Measurements from ENCODE around the gene SAMD10. TPM values are rescaled to one million over a fixed set of nuclear protein-coding genes. Genes with fewer than 3 reads are reported as not detected.

SAMD10 gene
- total RNA-seq, 1 experiment from 2014 or later, result 8.8 TPM

DNA sequence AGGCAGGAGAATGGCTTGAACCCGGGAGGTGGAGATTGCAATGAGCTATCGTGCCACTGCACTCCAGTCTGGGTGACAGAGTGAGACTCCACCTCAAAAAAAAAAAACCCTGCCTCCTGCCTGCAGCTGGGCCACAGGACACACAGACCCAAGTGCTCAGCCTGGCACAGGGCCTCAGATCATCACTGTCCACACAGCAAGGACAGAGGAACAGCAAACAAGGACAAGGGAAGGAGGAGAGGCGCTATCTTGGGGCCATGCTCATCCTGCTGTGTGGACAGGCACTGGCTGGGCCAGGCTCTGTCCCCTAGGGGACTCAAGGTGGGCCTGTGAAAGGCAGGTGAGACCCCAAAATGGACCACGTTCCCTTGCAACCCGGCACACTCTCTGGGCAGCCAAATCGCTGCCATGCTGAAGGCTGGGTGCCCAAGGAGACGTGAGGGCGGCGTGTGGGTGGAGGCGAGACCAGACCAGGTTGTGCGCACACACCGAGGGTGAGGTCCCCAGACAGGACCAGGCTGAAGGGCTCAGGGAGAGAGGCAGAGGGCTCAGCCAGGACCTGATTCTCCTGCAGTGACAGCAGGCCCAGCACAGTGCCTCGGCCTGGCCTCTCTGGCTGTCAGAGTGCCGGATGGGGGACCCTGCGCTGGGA lies 32.3 kb downstream of the SAMD10 start:
- TF ChIP-seq TCF7L2 (IDR thresholded peaks at IDR 0.05; ENCODE audit: low read depth, low read length) (no peak), SIN3A (IDR thresholded peaks at IDR 0.05; ENCODE audit: borderline replicate concordance, insufficient read depth, low read depth, low read length) (no peak), REST (IDR thresholded peaks at IDR 0.05; ENCODE audit: insufficient read depth in 1 of 2, low read depth in 2 of 2, low read length in 1 of 2) (no peak), POLR2AphosphoS5 (IDR thresholded peaks at IDR 0.05; ENCODE audit: low read depth, low read length) (no peak)
- TF ChIP-seq, protein P1, sequence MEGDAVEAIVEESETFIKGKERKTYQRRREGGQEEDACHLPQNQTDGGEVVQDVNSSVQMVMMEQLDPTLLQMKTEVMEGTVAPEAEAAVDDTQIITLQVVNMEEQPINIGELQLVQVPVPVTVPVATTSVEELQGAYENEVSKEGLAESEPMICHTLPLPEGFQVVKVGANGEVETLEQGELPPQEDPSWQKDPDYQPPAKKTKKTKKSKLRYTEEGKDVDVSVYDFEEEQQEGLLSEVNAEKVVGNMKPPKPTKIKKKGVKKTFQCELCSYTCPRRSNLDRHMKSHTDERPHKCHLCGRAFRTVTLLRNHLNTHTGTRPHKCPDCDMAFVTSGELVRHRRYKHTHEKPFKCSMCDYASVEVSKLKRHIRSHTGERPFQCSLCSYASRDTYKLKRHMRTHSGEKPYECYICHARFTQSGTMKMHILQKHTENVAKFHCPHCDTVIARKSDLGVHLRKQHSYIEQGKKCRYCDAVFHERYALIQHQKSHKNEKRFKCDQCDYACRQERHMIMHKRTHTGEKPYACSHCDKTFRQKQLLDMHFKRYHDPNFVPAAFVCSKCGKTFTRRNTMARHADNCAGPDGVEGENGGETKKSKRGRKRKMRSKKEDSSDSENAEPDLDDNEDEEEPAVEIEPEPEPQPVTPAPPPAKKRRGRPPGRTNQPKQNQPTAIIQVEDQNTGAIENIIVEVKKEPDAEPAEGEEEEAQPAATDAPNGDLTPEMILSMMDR (IDR thresholded peaks at IDR 0.05), result no peak
- DNase-seq (ENCODE audit: low read depth, low spot score) (no peak), ATAC-seq (no peak)
- ChIA-PET POLR2A (interaction anchor here (0.7 kb wide), 1 partner anchor 110 kb away, joined by 3 read pairs; no protein-coding TSS in a partner anchor), CTCF (no interaction called here)
- no peak overlapping the region for H3K4me3 ChIP-seq (ENCODE audit: low read depth in 2 of 2, low read length in 2 of 2)
- H3K27me3 ChIP-seq (ENCODE audit: control insufficient read depth, insufficient read depth, low read length), result no peaks in the 10 kb centered on the region
- intact Hi-C loops (cut with micrococcal nuclease; ENCODE audit: unreplicated experiment) (no loop called here), in situ Hi-C loops (cut with HindIII; ENCODE audit: low pct_unique_long_range_greater_than_20kb, low sequenced_read_pairs) (no loop called here)
- no TSS peak for BruUV-seq (replicated peaks)
- H3K27ac ChIP-seq (ENCODE audit: low read length), result 0 out of 2 replicates have a peak overlapping the region, but pooled peaks have one; percentile 7
- no peaks in the 10 kb centered on the region for H3K9me3 ChIP-seq (ENCODE audit: control insufficient read depth, insufficient read depth, low read depth, low read length)
- H3K36me3 ChIP-seq (ENCODE audit: control insufficient read depth, insufficient read depth, low read length), result no peaks in the 10 kb centered on the region
- peaks cover 56% of the 10 kb centered on the region for H3K4me1 ChIP-seq (ENCODE audit: control insufficient read depth, insufficient read depth, low read length)

DNA sequence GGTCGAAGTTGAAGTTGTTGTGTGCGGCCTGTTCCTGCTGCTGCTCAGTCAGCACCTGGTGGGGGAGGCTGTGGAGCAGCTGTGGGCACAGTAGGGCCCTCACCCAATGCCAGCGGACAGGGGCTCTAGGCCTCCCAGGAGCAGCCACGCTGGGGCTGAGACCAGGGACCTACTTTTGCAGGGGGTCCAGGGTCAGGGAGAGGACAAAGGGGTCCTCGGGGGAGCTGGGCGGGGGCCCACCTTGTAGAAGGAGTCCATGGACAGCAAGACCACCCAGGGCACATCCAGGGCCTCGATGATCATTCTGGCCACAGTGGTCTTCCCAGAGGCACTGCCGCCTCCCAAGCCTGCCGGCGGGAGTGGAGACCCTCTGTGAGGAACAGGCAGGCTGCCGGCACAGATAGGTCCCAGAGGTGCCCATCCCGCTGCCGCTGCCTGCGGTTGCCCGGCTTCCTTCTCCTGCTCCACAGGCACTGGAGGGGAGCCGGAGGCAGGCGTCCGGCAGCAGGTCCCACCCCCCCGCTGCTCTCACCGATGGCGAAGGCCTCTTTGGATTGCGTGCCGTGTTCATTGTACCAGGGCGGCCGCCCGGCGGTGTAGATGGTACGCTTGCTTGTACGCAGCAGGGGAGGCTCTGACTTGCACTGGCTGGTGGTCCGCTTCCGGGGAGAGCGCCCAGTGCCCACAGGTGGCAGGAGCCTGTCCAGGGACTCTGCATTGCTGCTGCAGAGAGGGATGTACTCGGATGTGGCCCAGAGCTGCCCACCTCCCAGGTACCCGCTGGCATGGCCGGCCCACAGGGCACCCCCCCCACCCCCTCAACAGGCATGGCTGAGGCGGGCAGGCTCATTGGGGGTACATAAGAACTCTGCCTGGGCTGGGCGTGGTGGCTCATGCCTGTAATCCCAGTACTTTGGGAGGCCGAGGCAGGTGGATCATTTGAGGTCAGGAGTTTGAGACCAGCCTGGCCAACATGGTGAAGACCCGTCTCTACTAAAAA lies 33.2 kb downstream of the SAMD10 start:
- intact Hi-C loops (cut with micrococcal nuclease; ENCODE audit: unreplicated experiment) (no loop called here), in situ Hi-C loops (cut with HindIII; ENCODE audit: low pct_unique_long_range_greater_than_20kb, low sequenced_read_pairs) (no loop called here)
- ATAC-seq (no peak), DNase-seq (ENCODE audit: low read depth, low spot score) (no peak)
- Histone ChIP-seq H3K27ac (ENCODE audit: low read length) (no peak overlapping the region), H3K9me3 (ENCODE audit: control insufficient read depth, insufficient read depth, low read depth, low read length) (no peaks in the 10 kb centered on the region), H3K27me3 (ENCODE audit: control insufficient read depth, insufficient read depth, low read length) (no peaks in the 10 kb centered on the region), H3K36me3 (ENCODE audit: control insufficient read depth, insufficient read depth, low read length) (no peaks in the 10 kb centered on the region), H3K4me3 (ENCODE audit: low read depth in 2 of 2, low read length in 2 of 2) (no peak overlapping the region), H3K4me1 (ENCODE audit: control insufficient read depth, insufficient read depth, low read length) (peaks cover 47% of the 10 kb centered on the region)
- no TSS peak for BruUV-seq (replicated peaks)
- POLR2A ChIA-PET, result interaction anchor here (0.7 kb wide), 1 partner anchor 111 kb away, joined by 3 read pairs; no protein-coding TSS in a partner anchor
- CTCF ChIA-PET, result no interaction called here
- no peak for TF ChIP-seq POLR2AphosphoS5 (IDR thresholded peaks at IDR 0.05; ENCODE audit: low read depth, low read length)
- TF ChIP-seq, protein P1 (IDR thresholded peaks at IDR 0.05), result no peak
- no peak for TF ChIP-seq SIN3A (IDR thresholded peaks at IDR 0.05; ENCODE audit: borderline replicate concordance, insufficient read depth, low read depth, low read length)
- no peak for TF ChIP-seq TCF7L2 (IDR thresholded peaks at IDR 0.05; ENCODE audit: low read depth, low read length)
- TF ChIP-seq REST (IDR thresholded peaks at IDR 0.05; ENCODE audit: insufficient read depth in 1 of 2, low read depth in 2 of 2, low read length in 1 of 2), result no peak
